Measurements from ENCODE around the gene SP3. TPM values are rescaled to one million over a fixed set of nuclear protein-coding genes. Genes with fewer than 3 reads are reported as not detected.
A peak's percentile ranks its signal among the peaks of the same experiment; 100 is the strongest.

Gene SP3
- total and polyA plus RNA-seq, 12 donors, result 8.6 to 45.7 (median 40.7) TPM

GRCh38 chr2:174013315-174013751, 48.2 kb upstream of the SP3 start:
- ATAC-seq, result peak; percentile 40 to 71 (median 62)
- H3K4me3 ChIP-seq, result peak overlapping the region in 9 of 10 donors; percentile 35 to 59 (median 54)
- TF ChIP-seq CTCF (IDR thresholded peaks at IDR 0.05), result no peak
- peaks cover 0 to 52% (median 26%) of the 10 kb centered on the region in 9 donors for H3K4me1 ChIP-seq
- DNase-seq, result peak in 1 of 2 donors; percentile 56
- H3K36me3 ChIP-seq, result no peaks in the 10 kb centered on the region
- 44 to 51% methylated on average over 17 of the region's 17 CpGs for WGBS, 2 donors
- no peaks in the 10 kb centered on the region for H3K27me3 ChIP-seq
- intact Hi-C loops (cut with DNase I), result loop anchor here in 1 of 10 donors (5.0 kb wide), 1 partner anchor 46 kb away; the partner anchor contains the start of gene SP3
- H3K9me3 ChIP-seq, result no peaks in the 10 kb centered on the region
- peak overlapping the region; percentile 72 to 96 (median 88) for H3K27ac ChIP-seq

GRCh38 chr2:174012347-174013314, 47.5 kb upstream of the SP3 start:
- H3K36me3 ChIP-seq, result no peaks in the 10 kb centered on the region
- ATAC-seq, result peak; percentile 86 to 94 (median 90)
- H3K9me3 ChIP-seq, result no peaks in the 10 kb centered on the region
- 25 to 34% methylated on average over 56 of the region's 56 CpGs for WGBS, 2 donors
- H3K27ac ChIP-seq, result peak overlapping the region; percentile 72 to 96 (median 88)
- TF ChIP-seq CTCF (IDR thresholded peaks at IDR 0.05), result no peak
- intact Hi-C loops (cut with DNase I), result loop anchor here in 1 of 10 donors (5.0 kb wide), 1 partner anchor 45 kb away; the partner anchor contains the start of gene SP3
- no peaks in the 10 kb centered on the region for H3K27me3 ChIP-seq
- H3K4me1 ChIP-seq, result peaks cover 0 to 52% (median 26%) of the 10 kb centered on the region in 9 donors
- peak overlapping the region in 9 of 10 donors; percentile 35 to 59 (median 54) for H3K4me3 ChIP-seq
- DNase-seq, result peak; percentile 81 to 82

GRCh38 chr2:174011796-174012195, 46.6 kb upstream of the SP3 start:
- no peak for TF ChIP-seq CTCF (IDR thresholded peaks at IDR 0.05)
- peak overlapping the region in 6 of 10 donors; percentile 72 to 96 (median 90) for H3K27ac ChIP-seq
- H3K4me3 ChIP-seq, result peak overlapping the region in 2 of 10 donors; percentile 51 to 59

GRCh38 chr2:174011173-174011572, 46.0 kb upstream of the SP3 start:
- no peaks in the 10 kb centered on the region for H3K36me3 ChIP-seq
- TF ChIP-seq CTCF (IDR thresholded peaks at IDR 0.05), result no peak
- no peaks in the 10 kb centered on the region for H3K9me3 ChIP-seq
- no peak overlapping the region for H3K4me3 ChIP-seq
- intact Hi-C loops (cut with DNase I), result loop anchor here in 1 of 10 donors (5.0 kb wide), 1 partner anchor 44 kb away; the partner anchor contains the start of gene SP3
- DNase-seq (no peak), ATAC-seq (no peak)
- no peaks in the 10 kb centered on the region for H3K27me3 ChIP-seq
- H3K27ac ChIP-seq, result peak overlapping the region in 1 of 10 donors; percentile 16
- H3K4me1 ChIP-seq, result peaks cover 0 to 64% (median 26%) of the 10 kb centered on the region in 9 donors

More at GRCh38 chr2:174011796-174012195, 46.6 kb upstream of the SP3 start:
- ATAC-seq (no peak), DNase-seq (no peak)
- intact Hi-C loops (cut with DNase I), result loop anchor here in 1 of 10 donors (5.0 kb wide), 1 partner anchor 44 kb away; the partner anchor contains the start of gene SP3
- H3K27me3 ChIP-seq, result no peaks in the 10 kb centered on the region
- peaks cover 0 to 57% (median 26%) of the 10 kb centered on the region in 9 donors for H3K4me1 ChIP-seq
- no peaks in the 10 kb centered on the region for H3K9me3 ChIP-seq
- 98 to 99% methylated on average over 2 of the region's 2 CpGs for WGBS, 2 donors
- no peaks in the 10 kb centered on the region for H3K36me3 ChIP-seq

Measured in heart right ventricle (tissue), 16 donors.